ENCODE data around the gene PCYT2. TPM values are rescaled to one million over a fixed set of nuclear protein-coding genes. Genes with fewer than 3 reads are reported as not detected.

Gene PCYT2
- total and polyA plus RNA-seq, 2 experiments from 2014 or later = 83.8 to 138 TPM

GRCh38 chr17:81927152-81927652, 16.0 kb upstream of the PCYT2 start:
- H3K4me3 ChIP-seq = peak overlapping the region; percentile 94
- H3K27me3 ChIP-seq = no peaks in the 10 kb centered on the region
- H3K9me3 ChIP-seq (ENCODE audit: low read depth) = no peaks in the 10 kb centered on the region
- peaks cover 2% of the 10 kb centered on the region for H3K36me3 ChIP-seq
- peak overlapping the region; percentile 99 for H3K27ac ChIP-seq
- TF ChIP-seq CTCF (IDR thresholded peaks at IDR 0.05; ENCODE audit: low read depth, low read length) = no peak
- peak in 1 of 2 donors; percentile 29 for DNase-seq (ENCODE audit: low read depth in 1 of 2, low spot score in 1 of 2)
- H3K4me1 ChIP-seq (ENCODE audit: low read depth) = peaks cover 25% of the 10 kb centered on the region

GRCh38 chr17:81926451-81927151, 15.4 kb upstream of the PCYT2 start:
- peaks cover 7% of the 10 kb centered on the region for H3K36me3 ChIP-seq
- H3K27ac ChIP-seq = peak overlapping the region; percentile 99
- H3K4me1 ChIP-seq (ENCODE audit: low read depth) = peaks cover 25% of the 10 kb centered on the region
- TF ChIP-seq CTCF (IDR thresholded peaks at IDR 0.05; ENCODE audit: low read depth, low read length) = no peak
- no peaks in the 10 kb centered on the region for H3K9me3 ChIP-seq (ENCODE audit: low read depth)
- H3K4me3 ChIP-seq = peak overlapping the region; percentile 94
- no peaks in the 10 kb centered on the region for H3K27me3 ChIP-seq
- DNase-seq (ENCODE audit: low read depth in 1 of 2, low spot score in 1 of 2) = peak; percentile 82 to 84

DNA sequence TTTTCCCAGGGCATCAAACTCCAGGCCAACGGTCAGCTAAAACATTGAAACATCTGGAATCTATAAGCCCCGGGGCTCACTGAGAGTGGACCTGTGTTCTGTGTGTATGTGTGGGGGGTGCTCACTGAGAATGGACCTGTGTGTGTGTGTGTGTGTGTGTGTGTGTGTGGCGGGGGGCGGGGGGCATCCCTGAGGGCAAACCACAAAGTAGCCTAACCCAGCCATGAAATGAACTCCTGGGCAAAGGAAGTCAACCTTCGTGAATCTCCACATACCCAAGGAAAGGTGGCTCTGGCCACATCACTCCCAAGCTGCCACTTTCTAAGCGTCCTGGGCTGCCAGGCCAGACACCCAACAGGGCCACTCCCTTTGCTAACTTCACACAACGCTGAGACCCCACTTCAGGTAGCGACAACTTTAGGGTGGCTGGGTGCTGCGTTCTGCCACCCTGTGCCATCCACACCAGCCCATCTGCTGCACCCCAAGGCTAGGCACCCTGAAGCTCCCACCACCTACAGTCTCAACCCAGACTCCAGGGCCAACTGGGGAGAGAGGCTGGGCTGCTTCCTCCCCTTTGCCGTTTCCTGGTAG, 14.8 kb upstream of the PCYT2 start:
- peak overlapping the region; percentile 99 for H3K27ac ChIP-seq
- no peak for DNase-seq (ENCODE audit: low read depth in 1 of 2, low spot score in 1 of 2)
- H3K9me3 ChIP-seq (ENCODE audit: low read depth) = no peaks in the 10 kb centered on the region
- TF ChIP-seq CTCF (IDR thresholded peaks at IDR 0.05; ENCODE audit: low read depth, low read length) = no peak
- H3K4me3 ChIP-seq = peak overlapping the region; percentile 94
- H3K4me1 ChIP-seq (ENCODE audit: low read depth) = peaks cover 25% of the 10 kb centered on the region
- H3K36me3 ChIP-seq = peaks cover 7% of the 10 kb centered on the region
- no peaks in the 10 kb centered on the region for H3K27me3 ChIP-seq

- peak in 1 of 2 donors; percentile 62 for DNase-seq (ENCODE audit: low read depth in 1 of 2, low spot score in 1 of 2)
These were observed 13.6 kb upstream of the PCYT2 start for GRCh38 chr17:81924557-81925532.

More at GRCh38 chr17:81924557-81925532, 13.6 kb upstream of the PCYT2 start:
- Histone ChIP-seq H3K4me1 (ENCODE audit: low read depth) (peaks cover 25% of the 10 kb centered on the region), H3K9me3 (ENCODE audit: low read depth) (no peaks in the 10 kb centered on the region), H3K36me3 (peaks cover 7% of the 10 kb centered on the region), H3K27ac (peak overlapping the region; percentile 87), H3K27me3 (no peaks in the 10 kb centered on the region), H3K4me3 (no peak overlapping the region)
- TF ChIP-seq CTCF (IDR thresholded peaks at IDR 0.05; ENCODE audit: low read depth, low read length) = no peak

All from cardiac muscle cell (in vitro differentiated cells and primary cell).